ENCODE measurements around the gene GALNT13.

GRCh38 chr2:154402213-154402612, 530.5 kb downstream of the GALNT13 start:
- TF ChIP-seq CTCF (IDR thresholded peaks at IDR 0.05): no peak
- TF ChIP-seq EZH2 (IDR thresholded peaks at IDR 0.05; ENCODE audit: borderline replicate concordance, insufficient read depth, low read depth, low read length, poor library complexity, severe bottlenecking): no peak
